Left renal cortex interstitium (tissue), 4 donors: ENCODE measurements around the gene PCDHB1. TPM values are rescaled to one million over a fixed set of nuclear protein-coding genes. Genes with fewer than 3 reads are reported as not detected.
A peak's percentile ranks its signal among the peaks of the same experiment; 100 is the strongest.

Source experiments
- DNase-seq, 4 donors: peaks; one replicate each; pipeline ENCODE4 v3.0.0-alpha.2; 2013; ENCODE audit warnings: low read depth in 4 of 4, low spot score in 2 of 4, missing footprints in 1 of 4
- polyA plus RNA-seq, 4 donors: library from polyadenylated mRNA; unstranded; fragments of 120-200 nt; gene quantifications; one replicate each; pipeline ENCODE4 v1.2.1, GENCODE V29; 2013; ENCODE audit not compliant: insufficient read length in 4 of 4

PCDHB1 gene
- polyA plus RNA-seq, result under 1 TPM; 0.08 to 0.10 (median 0.09) TPM

- DNase-seq, result peak in 1 of 4 donors; percentile 3
Measured at GRCh38 chr5:141050622-141051520, at the start of gene PCDHB1. Gene PCDHB1 (plus strand): TSS chr5:141051374. CDS start chr5:141051471, 97 bp downstream.

- no peak for DNase-seq
Measured at GRCh38 chr5:141001446-141001843, 49.7 kb upstream of the PCDHB1 start.

GRCh38 chr5:141001844-141002604 lies 49.1 kb upstream of the PCDHB1 start:
- DNase-seq, result no peak

- no peak for DNase-seq
Measured at GRCh38 chr5:141002605-141002965, 48.6 kb upstream of the PCDHB1 start.

- no peak for DNase-seq
Measured at GRCh38 chr5:141003031-141003430, 48.1 kb upstream of the PCDHB1 start.

GRCh38 chr5:141003791-141004611 lies 47.2 kb upstream of the PCDHB1 start:
- DNase-seq, result no peak

- no peak for DNase-seq
Measured at GRCh38 chr5:141007791-141008190, 43.4 kb upstream of the PCDHB1 start.

GRCh38 chr5:141010047-141010793 lies 41.0 kb upstream of the PCDHB1 start:
- no peak for DNase-seq

GRCh38 chr5:141017943-141018342 lies 33.2 kb upstream of the PCDHB1 start:
- no peak for DNase-seq

- DNase-seq, result no peak
Measured at GRCh38 chr5:141022384-141022783, 28.8 kb upstream of the PCDHB1 start.

- DNase-seq, result no peak
Measured at GRCh38 chr5:141031006-141031405, 20.2 kb upstream of the PCDHB1 start.

- no peak for DNase-seq
Measured at GRCh38 chr5:141032626-141033025, 18.5 kb upstream of the PCDHB1 start.

- DNase-seq, result no peak
Measured at GRCh38 chr5:141039061-141039460, 12.1 kb upstream of the PCDHB1 start.

- no peak for DNase-seq
Measured at GRCh38 chr5:141039517-141039916, 11.7 kb upstream of the PCDHB1 start.

- DNase-seq, result no peak
Measured at GRCh38 chr5:141040093-141040770, 10.9 kb upstream of the PCDHB1 start.

GRCh38 chr5:141040771-141041426 lies 10.3 kb upstream of the PCDHB1 start:
- DNase-seq, result peak; percentile 56 to 78 (median 75)

- no peak for DNase-seq
Measured at GRCh38 chr5:141041427-141041785, 9.8 kb upstream of the PCDHB1 start.

GRCh38 chr5:141042555-141042954 lies 8.6 kb upstream of the PCDHB1 start:
- DNase-seq, result no peak

- DNase-seq, result no peak
Measured at GRCh38 chr5:141051521-141051866, 320 bp downstream of the PCDHB1 start.
